Measurements from ENCODE around the gene DSG4.

Gene DSG4

GRCh38 chr18:31410716-31411483 is 34.3 kb downstream of the DSG4 start:
- DNase-seq: no peak

- DNase-seq: no peak
Observed at GRCh38 chr18:31413137-31413536, 36.6 kb downstream of the DSG4 start.

- DNase-seq: no peak
Observed at GRCh38 chr18:31417850-31418249, 41.3 kb downstream of the DSG4 start.

GRCh38 chr18:31419457-31419932 is 42.9 kb downstream of the DSG4 start:
- no peak for DNase-seq

- no peak for DNase-seq
Observed at GRCh38 chr18:31420032-31420431, 43.5 kb downstream of the DSG4 start.

- DNase-seq: no peak
Observed at GRCh38 chr18:31420524-31420923, 43.9 kb downstream of the DSG4 start.

- DNase-seq: no peak
Observed at GRCh38 chr18:31424383-31424988, 47.9 kb downstream of the DSG4 start.

- DNase-seq: no peak
Observed at GRCh38 chr18:31426021-31426420, 49.4 kb downstream of the DSG4 start.

GRCh38 chr18:31426871-31427406 is 50.4 kb downstream of the DSG4 start:
- no peak for DNase-seq

- DNase-seq: no peak
Observed at GRCh38 chr18:31428211-31428610, 51.6 kb downstream of the DSG4 start.

GRCh38 chr18:31429623-31430022 is 53.0 kb downstream of the DSG4 start:
- no peak for DNase-seq

GRCh38 chr18:31430072-31430471 is 53.5 kb downstream of the DSG4 start:
- DNase-seq: no peak

- DNase-seq: no peak
Observed at GRCh38 chr18:31430554-31430953, 54.0 kb downstream of the DSG4 start.

GRCh38 chr18:31432316-31432715 is 55.7 kb downstream of the DSG4 start:
- no peak for DNase-seq

GRCh38 chr18:31436825-31437224 is 60.2 kb downstream of the DSG4 start:
- DNase-seq: no peak

- no peak for DNase-seq
Observed at GRCh38 chr18:31438402-31438801, 61.8 kb downstream of the DSG4 start.

GRCh38 chr18:31439807-31440325 is 63.3 kb downstream of the DSG4 start:
- DNase-seq: no peak

GRCh38 chr18:31440787-31441186 is 64.2 kb downstream of the DSG4 start:
- no peak for DNase-seq

GRCh38 chr18:31441493-31441892 is 64.9 kb downstream of the DSG4 start:
- DNase-seq: no peak

GRCh38 chr18:31444142-31444541 is 67.6 kb downstream of the DSG4 start:
- no peak for DNase-seq

- DNase-seq: no peak
Observed at GRCh38 chr18:31445908-31446307, 69.3 kb downstream of the DSG4 start.

GRCh38 chr18:31446854-31447253 is 70.3 kb downstream of the DSG4 start:
- DNase-seq: no peak

- no peak for DNase-seq
Observed at GRCh38 chr18:31447530-31448191, 71.1 kb downstream of the DSG4 start, which contains the start of gene DSG3. Gene DSG3 (plus strand): TSS chr18:31447741. CDS start chr18:31447878, 137 bp downstream.
